ENCODE results near the gene DEFB114. TPM values are rescaled to one million over a fixed set of nuclear protein-coding genes. Genes with fewer than 3 reads are reported as not detected.

DEFB114 gene
- total and polyA plus RNA-seq, 9 donors = not detected

GRCh38 chr6:49978332-49979226, 14.6 kb upstream of the DEFB114 start:
- no peak for DNase-seq
- intact Hi-C loops (cut with DNase I) = no loop called here
- Histone ChIP-seq H3K4me3 (no peak overlapping the region), H3K9me3 (no peaks in the 10 kb centered on the region), H3K36me3 (no peaks in the 10 kb centered on the region), H3K27ac (no peak overlapping the region), H3K27me3 (no peaks in the 10 kb centered on the region), H3K4me1 (ENCODE audit: insufficient read depth) (no peaks in the 10 kb centered on the region)
- no peak for TF ChIP-seq POLR2A (IDR thresholded peaks at IDR 0.05)
- no peak for TF ChIP-seq EP300 (IDR thresholded peaks at IDR 0.05)
- TF ChIP-seq CTCF (IDR thresholded peaks at IDR 0.05) = no peak
- 33 to 36% (median 33%) methylated on average over 3 of the region's 3 CpGs for WGBS, 3 donors

- no peak within 1 kb of the TSS for H3K27ac ChIP-seq
- no peaks in the 10 kb centered on the region for H3K9me3 ChIP-seq
- no peak within 1 kb of the TSS for H3K4me3 ChIP-seq
- TF ChIP-seq POLR2A (IDR thresholded peaks at IDR 0.05) (no peak), EP300 (IDR thresholded peaks at IDR 0.05) (no peak), CTCF (IDR thresholded peaks at IDR 0.05) (no peak)
- no peaks in the 10 kb centered on the region for H3K4me1 ChIP-seq (ENCODE audit: insufficient read depth)
- no peak for DNase-seq
- WGBS, 3 donors = 55 to 68% (median 57%) methylated on average over 2 of the region's 2 CpGs
- intact Hi-C loops (cut with DNase I) = no loop called here
- H3K36me3 ChIP-seq = no peaks in the 10 kb centered on the region
- H3K27me3 ChIP-seq = no peaks in the 10 kb centered on the region
Measured at GRCh38 chr6:49969605-49970004, 5.6 kb upstream of the DEFB114 start, which contains the start of gene DEFB113. DEFB113 (minus strand) TSS chr6:49969625; CDS start chr6:49969625, 0 bp downstream.

GRCh38 chr6:49966823-49967222, 2.9 kb upstream of the DEFB114 start:
- no peak overlapping the region for H3K27ac ChIP-seq
- no peak overlapping the region for H3K4me3 ChIP-seq
- 65 to 73% (median 67%) methylated on average over 2 of the region's 2 CpGs for WGBS, 3 donors
- H3K36me3 ChIP-seq = no peaks in the 10 kb centered on the region
- H3K4me1 ChIP-seq (ENCODE audit: insufficient read depth) = no peaks in the 10 kb centered on the region
- H3K27me3 ChIP-seq = no peaks in the 10 kb centered on the region
- H3K9me3 ChIP-seq = no peaks in the 10 kb centered on the region
- intact Hi-C loops (cut with DNase I) = no loop called here
- DNase-seq = no peak
- TF ChIP-seq EP300 (IDR thresholded peaks at IDR 0.05) (no peak), POLR2A (IDR thresholded peaks at IDR 0.05) (no peak), CTCF (IDR thresholded peaks at IDR 0.05) (no peak)

GRCh38 chr6:49966334-49966733, 2.4 kb upstream of the DEFB114 start:
- Histone ChIP-seq H3K4me1 (ENCODE audit: insufficient read depth) (no peaks in the 10 kb centered on the region), H3K36me3 (no peaks in the 10 kb centered on the region), H3K27me3 (no peaks in the 10 kb centered on the region), H3K27ac (no peak overlapping the region), H3K9me3 (no peaks in the 10 kb centered on the region), H3K4me3 (no peak overlapping the region)
- 36 to 51% (median 48%) methylated on average over 2 of the region's 2 CpGs for WGBS, 3 donors
- no peak for DNase-seq
- TF ChIP-seq EP300 (IDR thresholded peaks at IDR 0.05) = no peak
- TF ChIP-seq CTCF (IDR thresholded peaks at IDR 0.05) = no peak
- no peak for TF ChIP-seq POLR2A (IDR thresholded peaks at IDR 0.05)
- intact Hi-C loops (cut with DNase I) = no loop called here
